ENCODE data around the gene FAM186B.

Gene FAM186B

DNA sequence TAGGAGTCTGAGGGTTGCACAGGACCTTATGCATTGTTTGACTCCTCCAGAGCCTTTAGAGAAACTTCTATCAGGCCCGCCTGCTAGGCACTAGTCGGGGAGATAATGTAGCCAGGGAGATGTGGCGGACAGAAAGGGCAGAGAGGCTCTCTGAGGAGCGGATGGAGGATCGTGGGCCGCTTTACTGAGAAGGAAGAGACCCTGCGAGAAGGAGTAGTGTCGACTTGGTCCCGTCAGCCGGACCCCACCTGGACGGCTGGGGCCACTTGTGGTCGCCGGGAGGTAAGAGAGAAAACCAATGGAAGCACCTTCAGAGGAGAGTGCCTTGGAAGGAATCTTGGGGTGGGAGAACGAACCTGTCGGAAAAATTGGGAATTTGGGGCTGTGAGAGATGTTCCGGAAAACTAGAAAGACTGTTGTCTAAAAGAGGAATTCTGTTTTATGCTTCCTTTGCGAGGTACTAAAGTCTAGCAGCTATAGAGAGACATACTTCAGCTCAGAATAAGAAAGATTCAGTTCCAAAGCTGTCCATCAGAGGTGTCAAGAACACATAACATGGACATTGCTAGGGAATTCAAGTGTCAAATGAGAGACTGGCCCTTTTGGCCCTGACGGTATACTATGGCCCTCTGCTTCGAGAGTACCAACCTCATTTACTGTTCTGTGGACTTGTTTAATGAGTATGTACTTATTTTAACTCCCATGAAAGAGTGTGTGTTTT lies 36.8 kb downstream of the FAM186B start:
- no peak for DNase-seq (ENCODE audit: low read depth in 2 of 3, low spot score in 2 of 3)

DNA sequence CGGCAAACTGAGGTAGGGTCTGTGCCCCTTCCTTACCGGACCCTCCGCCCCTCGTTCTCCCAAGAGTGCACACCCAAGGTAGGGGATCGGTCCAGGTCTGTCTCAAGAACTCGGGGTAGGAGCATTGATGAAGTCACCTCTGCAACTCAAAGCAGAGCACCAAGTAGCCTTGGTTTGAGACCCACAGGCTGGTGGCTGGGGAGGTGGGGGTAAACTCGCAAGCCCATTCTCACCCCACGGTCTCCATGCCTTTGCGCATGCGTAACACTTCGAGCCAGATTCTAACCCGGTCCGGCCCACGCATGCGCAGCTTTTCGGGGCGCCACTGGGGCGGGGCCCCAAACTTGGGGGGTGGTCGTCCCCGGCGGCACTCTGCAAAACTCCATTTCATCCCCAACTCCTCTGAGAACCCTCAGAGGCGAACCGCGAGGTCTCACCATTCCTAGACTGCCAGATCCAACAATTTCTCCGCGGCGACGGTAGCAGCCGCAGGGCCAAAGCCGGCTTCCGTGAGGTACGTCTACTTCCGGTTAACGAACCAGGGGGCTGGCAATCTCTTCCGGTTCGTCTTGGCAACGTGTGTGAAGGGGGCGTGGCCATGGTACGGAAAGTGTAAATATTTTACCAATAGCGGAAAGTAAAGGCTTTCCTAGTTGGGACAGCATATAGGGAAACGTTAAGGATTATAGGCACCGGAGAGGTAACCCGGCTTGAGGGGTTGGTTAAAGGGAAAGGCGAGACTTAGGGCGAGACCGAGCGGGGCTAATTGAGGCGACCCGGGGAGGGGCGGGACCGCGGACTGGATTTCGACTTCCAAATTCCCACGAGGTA lies 37.6 kb downstream of the FAM186B start, which contains the start of gene MCRS1:
MCRS1 (minus strand) TSS at position 532 of the 831 bp plus-strand sequence. CDS start 1,411 bp downstream, outside the sequence.
- peak; percentile 71 to 89 (median 85) for DNase-seq (ENCODE audit: low read depth in 2 of 3, low spot score in 2 of 3)

DNA sequence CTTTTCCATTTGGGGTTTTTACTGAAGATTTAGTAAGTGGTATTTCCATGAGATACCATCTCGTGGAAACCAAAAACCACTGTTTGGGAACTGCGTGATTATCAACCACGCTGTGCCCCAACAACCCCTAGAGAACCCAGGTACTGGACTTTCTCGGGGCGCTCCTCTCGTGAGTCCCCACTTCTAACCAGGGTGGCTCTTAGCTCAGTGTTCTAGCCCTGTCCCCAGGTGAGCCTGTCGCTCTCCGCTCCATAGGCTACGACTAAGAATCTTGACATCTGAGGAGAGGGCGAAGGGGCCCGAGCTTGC lies 38.2 kb downstream of the FAM186B start:
- no peak for DNase-seq (ENCODE audit: low read depth in 2 of 3, low spot score in 2 of 3)

DNA sequence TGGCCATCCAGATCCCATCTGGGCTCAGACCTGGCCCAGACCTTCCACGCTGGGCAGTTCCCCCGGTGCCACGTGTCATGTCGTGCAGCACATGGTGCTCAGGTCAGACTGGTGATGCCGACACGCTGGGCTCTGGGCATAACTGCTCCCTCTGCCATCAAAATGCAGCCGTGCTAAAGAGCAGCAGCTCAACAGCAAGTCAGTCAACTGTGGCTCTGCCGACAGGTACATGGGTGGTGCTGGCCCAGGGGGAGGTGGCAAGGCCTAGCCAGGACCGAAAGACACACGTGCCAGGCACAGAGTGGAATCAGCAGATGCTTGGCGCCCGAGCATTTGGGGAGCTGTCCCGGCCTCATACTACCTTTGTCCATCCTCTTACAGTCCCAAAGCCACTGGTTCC lies 39.1 kb downstream of the FAM186B start:
- DNase-seq (ENCODE audit: low read depth in 2 of 3, low spot score in 2 of 3): no peak

DNA sequence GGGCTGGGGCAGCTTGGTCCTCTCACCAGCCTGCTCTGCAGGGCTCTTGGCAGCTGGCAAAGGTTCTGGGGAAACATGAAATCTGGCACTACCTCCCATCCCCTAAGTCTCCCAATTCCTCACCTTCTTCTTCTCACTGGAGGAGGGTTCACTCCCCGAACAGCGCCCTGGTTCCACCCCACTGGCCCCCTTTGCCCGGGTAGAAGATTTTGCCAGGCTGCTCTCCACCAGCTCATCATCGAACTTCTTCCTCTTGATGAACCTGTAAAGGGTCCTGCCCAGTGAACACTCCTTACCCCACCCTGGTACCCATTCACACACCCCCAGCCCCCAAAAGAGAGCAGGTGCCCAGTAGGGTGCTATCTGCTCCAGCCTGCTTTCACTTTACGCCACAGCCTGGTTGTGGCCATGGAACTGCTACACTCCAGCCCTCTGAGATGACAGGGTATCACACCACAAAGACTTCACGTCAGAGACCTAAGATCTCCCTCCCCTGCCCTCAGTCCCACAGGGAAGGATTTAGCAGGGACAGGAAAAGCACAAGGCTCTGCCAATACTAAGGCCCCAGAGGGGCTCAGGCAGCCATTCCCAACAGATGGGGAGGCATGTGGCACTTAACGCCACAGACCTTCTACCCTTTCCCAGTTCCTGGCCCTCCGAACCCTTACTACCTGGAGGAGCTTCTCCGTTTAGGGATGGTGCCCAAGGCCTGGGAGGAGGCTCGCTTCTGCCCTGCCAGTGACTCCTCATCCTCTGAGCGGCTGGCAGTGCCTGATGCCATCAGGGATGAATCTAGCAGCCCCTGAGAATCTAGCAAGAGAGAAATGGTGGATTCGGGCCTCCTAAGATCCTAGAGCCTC lies 39.8 kb downstream of the FAM186B start:
- no peak for DNase-seq (ENCODE audit: low read depth in 2 of 3, low spot score in 2 of 3)

DNA sequence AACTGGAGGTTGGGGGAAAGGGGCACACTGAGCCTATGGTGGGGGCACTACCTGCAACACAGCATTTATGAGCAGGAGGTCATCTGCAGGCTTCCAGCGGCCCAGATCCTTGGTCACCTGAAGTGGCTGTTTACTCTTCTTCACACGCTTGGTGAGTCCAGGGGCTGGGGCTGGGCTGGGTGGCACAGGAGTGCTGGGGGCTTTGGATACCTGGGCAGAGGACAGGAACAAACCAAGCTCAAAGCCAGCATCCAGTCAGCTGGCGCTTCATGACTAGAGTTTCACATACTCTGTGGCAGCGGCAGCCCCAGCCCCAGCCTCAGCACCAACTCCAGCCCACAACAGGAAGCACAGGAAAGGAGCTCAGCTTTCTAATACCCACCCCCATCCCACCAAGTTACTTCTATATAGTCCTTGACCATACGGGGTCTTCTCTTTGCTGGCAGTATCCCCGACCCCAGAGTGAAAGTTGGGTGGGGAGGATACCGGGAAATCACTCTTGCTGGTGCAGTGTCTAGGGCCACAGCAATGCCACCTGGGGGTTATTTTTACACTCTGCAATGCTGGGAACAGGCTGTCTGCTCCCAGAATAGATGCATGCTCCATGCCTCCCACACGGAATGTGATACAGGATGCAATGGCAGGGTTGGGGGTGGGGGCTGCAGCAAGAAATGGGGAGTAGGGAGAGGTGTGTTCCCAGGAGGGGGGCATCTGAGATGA lies 40.6 kb downstream of the FAM186B start:
- no peak for DNase-seq (ENCODE audit: low read depth in 2 of 3, low spot score in 2 of 3)

DNA sequence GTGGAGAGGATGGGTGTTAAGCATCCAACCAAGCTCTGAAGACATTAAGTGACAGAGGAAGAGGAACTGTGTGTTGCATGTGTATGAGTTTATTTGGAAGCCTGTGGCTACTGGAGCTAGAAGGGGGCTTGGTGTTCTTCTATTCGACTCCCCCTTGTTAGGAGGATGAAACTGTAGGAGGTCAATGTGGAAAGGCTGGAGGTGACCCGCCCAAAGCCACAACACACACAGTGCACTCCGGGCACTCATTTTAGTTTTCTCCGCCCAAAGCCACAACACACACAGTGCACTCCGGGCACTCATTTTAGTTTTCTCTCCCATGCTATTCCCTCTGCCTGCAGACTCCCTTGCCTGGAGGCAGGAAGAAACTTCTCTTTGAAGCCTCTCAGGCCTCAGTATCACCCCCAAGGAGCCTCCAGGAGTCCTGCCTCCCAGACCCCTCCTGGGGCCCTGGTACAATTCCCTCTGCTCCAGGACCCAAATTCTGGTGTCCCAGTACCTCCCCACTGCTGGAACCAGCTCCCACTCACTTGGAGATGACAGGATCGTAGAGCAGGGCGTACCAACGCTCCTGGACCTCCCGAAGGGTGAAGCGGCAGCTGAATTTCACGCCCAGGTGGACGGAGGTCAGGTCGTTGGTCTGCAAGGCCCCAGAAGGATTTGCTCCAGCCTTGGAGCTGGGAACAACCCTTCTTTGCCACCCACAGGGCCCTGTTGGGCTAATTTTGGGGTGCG lies 41.3 kb downstream of the FAM186B start:
- DNase-seq (ENCODE audit: low read depth in 2 of 3, low spot score in 2 of 3): no peak

DNA sequence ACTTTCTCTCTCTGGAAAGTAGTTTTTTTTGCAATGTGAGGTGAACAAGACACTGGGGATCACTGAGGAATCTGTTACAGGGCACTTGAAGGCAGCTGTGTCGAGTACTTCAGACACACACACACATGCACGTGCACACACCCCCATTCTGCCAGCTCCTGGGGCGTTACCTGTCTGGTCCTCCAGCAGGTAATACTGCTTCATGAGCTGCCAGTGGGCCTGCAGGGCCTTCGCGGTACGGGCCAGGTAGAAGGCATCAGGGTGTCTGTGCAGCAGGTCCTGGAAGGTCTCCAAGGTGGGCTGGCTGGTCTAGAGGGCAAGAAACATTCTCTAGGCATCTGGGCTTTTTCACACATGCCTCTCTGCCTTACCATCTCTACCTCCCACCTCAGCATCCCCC lies 42.6 kb downstream of the FAM186B start:
- no peak for DNase-seq (ENCODE audit: low read depth in 2 of 3, low spot score in 2 of 3)

DNA sequence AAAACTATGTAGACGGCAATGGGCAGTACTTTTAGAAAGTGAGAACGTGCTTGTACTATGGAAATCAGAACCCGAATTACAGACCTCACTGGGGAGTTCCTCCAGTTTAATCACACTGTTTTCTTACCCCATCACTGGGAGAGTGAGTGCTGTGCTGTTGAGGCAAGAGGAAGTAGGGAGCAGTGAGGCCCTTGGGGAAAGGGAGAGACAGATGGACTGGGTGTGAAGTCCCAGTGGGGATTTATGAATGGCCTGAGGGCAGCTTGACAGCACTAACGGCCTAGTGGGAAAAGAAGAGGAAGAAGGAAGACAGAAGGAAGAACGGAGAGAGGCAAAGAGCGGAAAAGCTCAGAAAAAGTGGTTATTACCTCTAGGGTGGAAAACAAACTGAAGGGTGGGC lies 43.2 kb downstream of the FAM186B start:
- DNase-seq (ENCODE audit: low read depth in 2 of 3, low spot score in 2 of 3): no peak

DNA sequence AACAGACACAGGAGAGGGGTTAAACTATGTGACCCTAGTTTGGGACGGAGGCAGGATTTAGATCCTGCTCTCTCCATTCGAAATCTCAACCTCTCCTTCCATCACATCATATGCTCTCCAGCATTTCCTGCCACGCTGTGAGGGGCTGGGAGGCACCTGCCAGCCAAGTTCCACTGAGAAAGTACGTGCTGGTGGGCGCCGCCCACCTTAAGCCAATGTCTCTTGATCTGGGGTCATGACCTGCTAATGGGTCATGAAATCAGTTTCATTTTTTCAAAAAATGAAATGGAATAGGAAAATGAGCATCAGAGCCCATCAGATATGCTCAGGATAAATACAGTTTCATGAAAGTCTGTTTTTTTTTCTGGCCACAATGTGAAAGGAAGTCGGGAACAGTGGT lies 44.7 kb downstream of the FAM186B start:
- DNase-seq (ENCODE audit: low read depth in 2 of 3, low spot score in 2 of 3): no peak

DNA sequence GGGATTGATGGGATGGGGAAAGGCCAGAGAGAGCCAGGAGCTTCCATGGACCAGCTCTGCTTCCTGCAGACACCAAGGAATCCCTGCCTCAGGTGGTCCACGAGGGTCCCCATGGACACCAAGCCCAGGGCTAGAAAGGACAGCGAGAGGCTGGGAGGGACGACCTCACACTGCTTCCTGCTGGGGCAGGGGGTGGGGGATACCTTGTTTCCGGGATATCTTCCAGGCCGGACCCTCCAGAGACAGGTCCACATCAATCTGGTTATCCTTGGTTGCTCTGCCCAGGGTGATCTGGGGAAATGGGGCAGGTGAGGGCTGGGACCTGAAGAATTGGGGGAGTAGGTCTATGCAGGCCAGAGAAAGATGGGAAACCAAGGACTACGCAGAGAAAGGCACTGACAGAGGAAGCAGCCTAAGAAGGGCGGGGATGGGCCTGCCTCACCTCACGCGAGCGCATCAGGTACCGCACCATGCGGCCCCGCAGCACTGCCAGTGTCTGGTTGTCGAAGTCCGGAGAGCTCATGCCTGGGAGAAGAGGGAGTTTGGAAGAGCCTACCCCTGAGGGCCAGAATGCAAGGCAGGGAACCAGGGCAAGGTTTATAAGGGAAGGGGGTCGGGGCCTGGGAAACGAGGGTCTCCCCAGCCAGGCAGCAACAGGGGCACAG lies 46.3 kb downstream of the FAM186B start:
- DNase-seq (ENCODE audit: low read depth in 2 of 3, low spot score in 2 of 3): no peak

DNA sequence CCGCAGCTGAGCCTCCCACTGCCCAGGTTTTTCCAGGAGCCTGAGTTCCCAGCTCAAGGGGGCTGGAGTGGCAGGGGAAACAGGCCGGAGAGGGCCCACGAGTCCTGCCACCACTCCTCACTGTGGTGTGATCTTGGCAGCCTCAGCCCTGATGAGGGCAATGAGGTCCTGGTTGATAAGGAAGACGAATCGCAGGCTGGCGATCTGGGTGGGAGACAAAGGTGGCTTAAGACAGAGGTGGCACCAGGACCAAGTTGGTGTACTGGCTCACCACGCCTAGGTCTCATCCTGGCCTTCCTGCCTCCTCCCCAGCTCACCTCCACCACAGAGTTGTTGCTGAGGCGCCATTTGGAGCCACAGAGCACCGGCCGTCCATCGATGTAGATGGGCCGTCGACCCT lies 46.9 kb downstream of the FAM186B start:
- DNase-seq (ENCODE audit: low read depth in 2 of 3, low spot score in 2 of 3): no peak

DNA sequence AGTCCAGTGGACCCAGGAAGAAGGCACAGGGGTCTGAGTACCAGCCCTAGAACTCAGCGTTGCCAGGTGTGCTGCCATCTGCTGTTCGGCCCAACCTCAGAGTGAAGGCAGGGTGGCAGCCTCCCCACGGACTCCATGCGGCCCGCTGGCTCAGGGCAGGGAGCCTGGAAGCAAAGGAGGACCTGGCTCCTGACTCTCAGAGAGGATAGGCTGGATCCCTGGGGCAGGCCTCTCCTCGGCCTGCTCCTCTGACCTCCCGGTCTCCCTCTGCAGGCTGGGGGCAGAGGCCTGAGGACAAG lies 47.6 kb downstream of the FAM186B start:
- DNase-seq (ENCODE audit: low read depth in 2 of 3, low spot score in 2 of 3): no peak

DNA sequence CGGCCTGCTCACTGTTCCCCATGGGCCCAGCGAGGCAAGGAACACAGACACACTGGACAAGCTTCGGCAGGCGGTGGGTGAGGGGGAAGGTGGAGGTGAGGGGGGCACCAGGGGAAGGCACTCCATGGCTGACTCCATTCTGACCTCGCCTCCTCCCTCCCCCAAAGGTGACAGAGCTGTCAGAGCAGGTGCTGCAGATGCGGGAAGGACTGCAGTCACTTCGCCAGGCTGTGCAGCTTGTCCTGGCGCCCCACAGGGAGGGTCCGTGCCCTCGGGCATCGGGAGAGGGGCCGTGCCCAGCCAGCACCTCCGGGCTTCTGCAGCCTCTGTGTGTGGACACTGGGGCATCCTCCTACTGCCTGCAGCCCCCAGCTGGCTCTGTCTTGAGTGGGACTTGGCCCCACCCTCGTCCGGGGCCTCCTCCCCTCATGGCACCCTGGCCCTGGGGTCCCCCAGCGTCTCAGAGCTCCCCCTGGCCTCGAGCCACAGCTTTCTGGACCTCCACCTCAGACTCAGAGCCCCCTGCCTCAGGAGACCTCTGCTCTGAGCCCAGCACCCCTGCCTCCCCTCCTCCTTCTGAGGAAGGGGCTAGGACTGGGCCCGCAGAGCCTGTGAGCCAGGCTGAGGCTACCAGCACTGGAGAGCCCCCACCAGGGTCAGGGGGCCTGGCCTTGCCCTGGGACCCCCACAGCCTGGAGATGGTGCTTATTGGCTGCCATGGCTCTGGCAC lies 48.1 kb downstream of the FAM186B start:
- DNase-seq (ENCODE audit: low read depth in 2 of 3, low spot score in 2 of 3): no peak

DNA sequence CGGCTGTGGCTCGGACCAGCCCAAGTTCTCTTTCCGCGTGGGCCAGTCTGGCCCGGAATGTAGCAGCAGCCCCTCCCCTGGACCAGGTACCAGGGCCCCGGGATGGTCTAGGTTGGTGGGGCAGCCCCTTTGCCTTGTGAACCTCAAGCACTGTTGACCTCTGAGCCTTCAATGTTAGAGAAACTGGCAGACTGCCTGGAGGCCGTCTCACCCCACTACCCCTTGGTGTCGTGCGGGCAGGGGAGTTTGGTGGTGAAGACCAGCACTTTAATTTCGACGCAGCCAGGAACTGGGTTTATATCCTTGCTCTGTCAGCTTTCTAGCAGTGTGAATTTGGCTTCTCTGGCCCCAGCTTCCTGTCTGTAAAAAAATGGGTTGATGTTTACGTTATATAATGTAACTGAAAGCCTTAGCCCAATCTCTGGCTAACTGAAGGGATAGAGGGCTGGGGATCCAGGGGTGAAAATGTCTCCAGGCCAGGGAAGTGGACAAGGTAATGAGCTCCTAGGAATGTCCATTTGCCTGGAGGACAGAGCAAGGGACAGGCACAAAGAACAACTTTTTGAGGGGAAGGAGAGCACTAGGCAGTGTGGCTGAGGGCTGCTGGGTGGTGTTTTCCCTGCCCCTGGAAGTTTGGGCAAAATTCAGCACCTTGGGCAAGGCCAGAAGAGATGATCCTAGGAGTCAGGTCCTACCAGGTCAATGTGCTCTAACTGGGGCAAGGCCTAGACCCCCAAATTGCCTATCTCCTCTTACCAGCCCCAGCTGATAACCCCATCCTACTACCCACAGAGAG lies 48.9 kb downstream of the FAM186B start:
- no peak for DNase-seq (ENCODE audit: low read depth in 2 of 3, low spot score in 2 of 3)

DNA sequence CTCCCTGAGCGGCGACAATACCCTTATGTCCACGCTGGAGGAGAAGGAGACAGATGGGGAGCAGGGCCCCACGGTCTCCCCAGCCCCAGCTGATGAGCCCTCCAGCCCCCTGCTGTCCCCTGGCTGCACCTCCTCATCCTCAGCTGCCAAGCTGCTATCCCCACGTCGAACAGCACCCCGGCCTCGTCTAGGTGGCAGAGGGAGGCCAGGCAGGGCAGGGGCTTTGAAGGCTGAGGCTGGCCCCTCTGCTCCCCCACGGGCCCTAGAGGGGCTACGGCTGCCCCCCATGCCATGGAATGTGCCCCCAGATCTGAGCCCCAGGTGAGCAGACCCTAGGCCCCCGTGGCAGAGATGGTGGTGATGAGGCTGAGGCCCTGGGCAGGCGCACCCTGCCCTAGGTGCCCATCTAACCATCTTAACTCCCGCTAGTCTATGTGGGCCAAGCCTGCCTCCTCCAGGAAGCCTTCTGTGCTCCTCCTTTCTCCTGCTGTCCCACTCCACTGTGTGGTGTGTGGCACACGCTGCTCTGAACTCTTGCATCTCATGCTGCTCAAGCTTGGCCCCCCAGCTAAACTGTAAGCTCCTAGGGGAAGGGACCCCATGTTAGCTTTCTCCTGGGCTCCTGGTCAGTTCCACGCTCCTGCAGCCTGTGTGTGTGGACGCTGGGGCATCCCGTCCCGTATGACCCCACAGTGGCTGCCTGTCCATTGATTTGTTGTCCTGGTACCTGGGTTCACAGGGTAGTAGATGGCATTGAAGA lies 49.6 kb downstream of the FAM186B start:
- DNase-seq (ENCODE audit: low read depth in 2 of 3, low spot score in 2 of 3): no peak

DNA sequence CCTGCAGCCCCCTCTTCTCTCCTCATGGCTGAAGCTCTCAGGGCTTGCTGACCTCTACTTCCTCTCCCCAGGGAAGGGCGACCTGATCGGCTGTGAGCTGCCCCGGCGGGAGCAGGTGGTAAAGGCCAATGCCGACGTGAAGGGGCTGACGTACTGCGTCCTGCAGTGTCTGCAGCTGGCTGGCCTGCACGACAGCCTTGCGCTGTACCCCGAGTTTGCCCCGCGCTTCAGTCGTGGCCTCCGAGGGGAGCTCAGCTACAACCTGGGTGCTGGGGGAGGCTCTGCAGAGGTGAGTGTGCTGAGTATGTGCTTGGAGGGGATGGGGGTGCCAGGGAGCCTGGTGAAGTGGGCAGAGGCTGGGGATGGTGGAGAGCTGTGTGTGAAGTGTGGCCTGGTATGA lies 51.2 kb downstream of the FAM186B start:
- DNase-seq (ENCODE audit: low read depth in 2 of 3, low spot score in 2 of 3): no peak

All from activated CD8-positive, alpha-beta memory T cell treated with anti-CD3 and anti-CD28 coated beads for 48 hours (primary cell).